Neural progenitor cell (in vitro differentiated cells): ENCODE measurements around the gene ARSK. TPM values are rescaled to one million over a fixed set of nuclear protein-coding genes. Genes with fewer than 3 reads are reported as not detected.

Experiments
- DNase-seq: peaks from one replicate; pipeline ENCODE4 v3.0.0-alpha.2; 2016; ENCODE audit warnings: low spot score
- H2AFZ ChIP-seq: fragments of 200-600 bp; sonication (generic); replicated peaks from 2 replicates; pipeline ENCODE4 v1.6.1; 2016; ENCODE audit warnings: antibody characterized with exemption
- H3F3A ChIP-seq: fragments of 200-600 bp; sonication (generic); 2 replicates; pipeline ENCODE4 v1.6.1; 2016; ENCODE audit warnings: antibody characterized with exemption, low read depth
- H3K27ac ChIP-seq: fragments of 200-600 bp; sonication (generic); 2 replicates; pipeline ENCODE4 v1.5.1; 2016; ENCODE audit warnings: mild to moderate bottlenecking
- H3K27me3 ChIP-seq: fragments of 200-600 bp; sonication (generic); 2 replicates; pipeline ENCODE4 v1.6.1; 2016; ENCODE audit warnings: mild to moderate bottlenecking, moderate library complexity
- H3K36me3 ChIP-seq: fragments of 200-600 bp; sonication (generic); 2 replicates; pipeline ENCODE4 v1.5.1; 2016
- H3K4me1 ChIP-seq: fragments of 200-600 bp; sonication (generic); 2 replicates; pipeline ENCODE4 v1.6.1; 2016; ENCODE audit warnings: mixed run types
- H3K4me2 ChIP-seq: fragments of 200-600 bp; sonication (generic); 2 replicates; pipeline ENCODE4 v1.6.1; 2016
- H3K4me3 ChIP-seq: fragments of 200-600 bp; sonication (generic); 2 replicates; pipeline ENCODE4 v1.5.1; 2016
- H3K79me2 ChIP-seq: fragments of 200-600 bp; sonication (generic); 2 replicates; pipeline ENCODE4 v1.6.1; 2016; ENCODE audit warnings: low read depth
- H3K9ac ChIP-seq: fragments of 200-600 bp; sonication (generic); 2 replicates; pipeline ENCODE4 v1.6.1; 2016
- H3K9me3 ChIP-seq: fragments of 200-600 bp; sonication (generic); 2 replicates; pipeline ENCODE4 v1.5.1; 2016; ENCODE audit warnings: low read depth
- H4K20me1 ChIP-seq: fragments of 200-600 bp; sonication (generic); 2 replicates; pipeline ENCODE4 v1.6.1; 2016; ENCODE audit warnings: low read depth
- H3K27ac Mint-ChIP-seq: 3 replicates; pipeline ENCODE4 v1.8.0; 2021; ENCODE audit warnings: mixed read lengths
- H3K27me3 Mint-ChIP-seq: 2 replicates; pipeline ENCODE4 v1.8.0; 2022; ENCODE audit warnings: low read depth, mild to moderate bottlenecking, inconsistent platforms, moderate library complexity, mixed read lengths; ENCODE audit not compliant: insufficient read depth
- H3K36me3 Mint-ChIP-seq: 3 replicates; pipeline ENCODE4 v1.8.0; 2021; ENCODE audit warnings: mixed read lengths
- H3K4me1 Mint-ChIP-seq: 3 replicates; pipeline ENCODE4 v1.8.0; 2021; ENCODE audit warnings: mixed read lengths
- H3K4me3 Mint-ChIP-seq: 3 replicates; pipeline ENCODE4 v1.8.0; 2021; ENCODE audit warnings: mild to moderate bottlenecking, moderate library complexity, mixed read lengths
- H3K9me3 Mint-ChIP-seq: 3 replicates; pipeline ENCODE4 v1.8.0; 2020; ENCODE audit warnings: mixed read lengths
- EZH2 ChIP-seq: fragments of 200-600 bp; sonication (generic); IDR thresholded peaks from 2 replicates; pipeline ENCODE4 v1.6.1; 2017; ENCODE audit warnings: antibody characterized with exemption, mild to moderate bottlenecking, moderate library complexity
- EZH2phosphoT487 ChIP-seq: fragments of 200-600 bp; sonication (generic); IDR thresholded peaks from 2 replicates; pipeline ENCODE4 v1.6.1; 2017; ENCODE audit warnings: antibody characterized with exemption
- total RNA-seq: library from RNA; depleted of rRNA; stranded (reverse); fragments of >200 nt; gene quantifications from 2 replicates; pipeline ENCODE4 v1.2.3, GENCODE V29; 2015; ENCODE audit warnings: low replicate concordance
- TF ChIP-seq, protein P1 (sequence below): fragments of 200-600 bp; sonication (generic); IDR thresholded peaks from 2 replicates; pipeline ENCODE4 v1.5.1; 2017; ENCODE audit warnings: antibody characterized with exemption, mild to moderate bottlenecking

Gene ARSK
- total RNA-seq, 1 donor from 2014 or later: 21.3 TPM

- H3K27me3 ChIP-seq: peaks cover 46% of the 10 kb centered on the region
- no peak overlapping the region for H3K27ac Mint-ChIP-seq
Measured at GRCh38 chr5:95624368-95624767, 69.5 kb downstream of the ARSK start.

DNA sequence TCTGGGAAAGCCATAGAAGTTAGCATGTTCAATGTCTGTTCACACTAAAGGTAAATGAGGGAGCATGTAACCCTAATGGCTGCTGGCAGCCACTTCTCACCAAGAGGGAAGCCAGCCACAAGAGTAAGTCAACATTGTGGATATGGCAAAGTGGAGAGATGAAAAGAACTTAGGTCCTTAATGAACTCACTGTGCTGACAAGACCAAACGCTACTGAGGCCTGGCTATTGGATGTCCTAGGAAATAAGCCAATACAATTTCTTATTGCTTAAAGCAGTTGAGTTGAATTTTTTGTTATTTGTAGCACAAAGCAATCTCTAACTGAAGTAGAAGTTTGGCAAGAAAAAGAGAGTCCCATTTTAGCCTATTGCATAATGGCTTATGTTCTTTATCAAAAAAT is 71.8 kb downstream of the ARSK start:
- no peak overlapping the region for H3K27ac Mint-ChIP-seq
- no peaks in the 10 kb centered on the region for H3K79me2 ChIP-seq
- DNase-seq: no peak
- no peak overlapping the region for H3K27ac ChIP-seq
- no peak overlapping the region for H3K4me3 ChIP-seq
- H3K27me3 Mint-ChIP-seq: peaks cover 6% of the 10 kb centered on the region
- no peaks in the 10 kb centered on the region for H3K9me3 ChIP-seq
- peaks cover 3% of the 10 kb centered on the region for H3F3A ChIP-seq
- no peaks in the 10 kb centered on the region for H3K4me1 ChIP-seq
- no peak overlapping the region for H3K9ac ChIP-seq
- H3K4me1 Mint-ChIP-seq: peaks cover 1% of the 10 kb centered on the region
- no peak overlapping the region for H3K4me3 Mint-ChIP-seq
- no peaks in the 10 kb centered on the region for H3K36me3 ChIP-seq
- H3K36me3 Mint-ChIP-seq: no peaks in the 10 kb centered on the region
- no peaks in the 10 kb centered on the region for H3K9me3 Mint-ChIP-seq
- H3K27me3 ChIP-seq: peaks cover 23% of the 10 kb centered on the region
- H3K4me2 ChIP-seq: no peak overlapping the region
- H2AFZ ChIP-seq: no peak overlapping the region
- no peaks in the 10 kb centered on the region for H4K20me1 ChIP-seq
- TF ChIP-seq, protein P1, sequence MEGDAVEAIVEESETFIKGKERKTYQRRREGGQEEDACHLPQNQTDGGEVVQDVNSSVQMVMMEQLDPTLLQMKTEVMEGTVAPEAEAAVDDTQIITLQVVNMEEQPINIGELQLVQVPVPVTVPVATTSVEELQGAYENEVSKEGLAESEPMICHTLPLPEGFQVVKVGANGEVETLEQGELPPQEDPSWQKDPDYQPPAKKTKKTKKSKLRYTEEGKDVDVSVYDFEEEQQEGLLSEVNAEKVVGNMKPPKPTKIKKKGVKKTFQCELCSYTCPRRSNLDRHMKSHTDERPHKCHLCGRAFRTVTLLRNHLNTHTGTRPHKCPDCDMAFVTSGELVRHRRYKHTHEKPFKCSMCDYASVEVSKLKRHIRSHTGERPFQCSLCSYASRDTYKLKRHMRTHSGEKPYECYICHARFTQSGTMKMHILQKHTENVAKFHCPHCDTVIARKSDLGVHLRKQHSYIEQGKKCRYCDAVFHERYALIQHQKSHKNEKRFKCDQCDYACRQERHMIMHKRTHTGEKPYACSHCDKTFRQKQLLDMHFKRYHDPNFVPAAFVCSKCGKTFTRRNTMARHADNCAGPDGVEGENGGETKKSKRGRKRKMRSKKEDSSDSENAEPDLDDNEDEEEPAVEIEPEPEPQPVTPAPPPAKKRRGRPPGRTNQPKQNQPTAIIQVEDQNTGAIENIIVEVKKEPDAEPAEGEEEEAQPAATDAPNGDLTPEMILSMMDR: no peak
- TF ChIP-seq EZH2 (no peak), EZH2phosphoT487 (no peak)

More at GRCh38 chr5:95624368-95624767, 69.5 kb downstream of the ARSK start:
- DNase-seq: no peak
- H3K27me3 Mint-ChIP-seq: peaks cover 18% of the 10 kb centered on the region
- no peak overlapping the region for H3K4me3 Mint-ChIP-seq
- H3K9ac ChIP-seq: no peak overlapping the region
- H3K27ac ChIP-seq: no peak overlapping the region
- peaks cover 12% of the 10 kb centered on the region for H3F3A ChIP-seq
- peaks cover 10% of the 10 kb centered on the region for H3K4me1 ChIP-seq
- no peaks in the 10 kb centered on the region for H3K9me3 ChIP-seq
- no peak overlapping the region for H2AFZ ChIP-seq
- H4K20me1 ChIP-seq: no peaks in the 10 kb centered on the region
- no peak overlapping the region for H3K4me3 ChIP-seq
- TF ChIP-seq, protein P1: no peak
- TF ChIP-seq EZH2 (no peak), EZH2phosphoT487 (no peak)
- H3K4me1 Mint-ChIP-seq: peaks cover 12% of the 10 kb centered on the region
- no peaks in the 10 kb centered on the region for H3K9me3 Mint-ChIP-seq
- H3K4me2 ChIP-seq: no peak overlapping the region
- H3K79me2 ChIP-seq: no peaks in the 10 kb centered on the region
- no peaks in the 10 kb centered on the region for H3K36me3 Mint-ChIP-seq
- H3K36me3 ChIP-seq: no peaks in the 10 kb centered on the region

DNA sequence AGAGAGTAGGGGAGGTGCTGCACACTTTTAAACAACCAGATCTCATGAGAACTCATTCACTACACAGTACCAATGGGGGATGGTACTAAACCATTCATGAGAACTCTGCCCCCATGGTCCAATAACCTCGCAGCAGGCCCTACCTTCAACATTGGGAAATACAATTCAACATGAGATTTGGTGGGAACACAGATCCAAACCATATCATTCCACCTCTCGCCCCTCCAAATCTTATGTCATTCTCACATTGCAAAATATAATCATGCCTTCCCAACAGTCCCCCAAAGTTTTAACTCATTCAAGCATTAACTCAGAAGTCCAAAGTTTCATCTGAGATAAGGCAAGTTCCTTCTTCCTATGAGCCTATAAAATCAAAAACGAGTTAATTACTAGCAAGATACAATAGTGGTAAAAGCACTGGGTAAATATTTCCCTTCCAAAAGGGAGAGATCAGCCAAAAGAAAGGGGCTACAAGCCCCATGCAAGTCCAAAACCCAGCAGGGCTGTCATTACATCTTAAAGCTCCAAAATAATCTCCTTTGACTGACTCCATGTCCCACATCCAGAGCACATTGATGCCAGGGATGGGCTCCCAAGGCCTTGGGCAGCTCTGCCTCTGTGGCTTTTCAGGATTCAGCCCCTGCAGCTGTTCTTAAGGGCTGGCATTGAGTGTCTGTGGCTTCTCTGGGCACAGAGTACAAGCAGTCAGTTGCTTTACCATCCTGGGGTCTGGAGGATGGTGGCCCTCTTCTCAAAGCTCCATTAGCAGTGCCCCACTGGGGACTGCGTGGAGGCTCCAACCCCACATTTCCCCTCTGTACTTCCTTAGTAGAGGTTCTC is 73.3 kb downstream of the ARSK start:
- H3K36me3 Mint-ChIP-seq: no peaks in the 10 kb centered on the region
- no peak for DNase-seq
- Histone ChIP-seq H4K20me1 (no peaks in the 10 kb centered on the region), H3K27ac (no peak overlapping the region), H3F3A (no peaks in the 10 kb centered on the region), H3K27me3 (peaks cover 8% of the 10 kb centered on the region), H3K9me3 (no peaks in the 10 kb centered on the region), H3K4me2 (no peak overlapping the region), H3K4me3 (no peak overlapping the region), H3K4me1 (no peaks in the 10 kb centered on the region), H3K79me2 (no peaks in the 10 kb centered on the region), H3K9ac (no peak overlapping the region), H3K36me3 (no peaks in the 10 kb centered on the region), H2AFZ (no peak overlapping the region)
- TF ChIP-seq EZH2phosphoT487 (no peak), EZH2 (no peak)
- TF ChIP-seq, protein P1: no peak
- H3K4me3 Mint-ChIP-seq: no peak overlapping the region
- H3K27me3 Mint-ChIP-seq: peaks cover 3% of the 10 kb centered on the region
- no peak overlapping the region for H3K27ac Mint-ChIP-seq
- no peaks in the 10 kb centered on the region for H3K9me3 Mint-ChIP-seq
- no peaks in the 10 kb centered on the region for H3K4me1 Mint-ChIP-seq
